HG03520 (cell line): Measurements from ENCODE around the gene AFAP1L2.

ENCODE experiments used
- ATAC-seq: cut with Tn5 transposase; IDR thresholded peaks from one replicate; pipeline ENCODE4 v1.9.1; 2021; ENCODE audit warnings: mild to moderate bottlenecking, moderate library complexity; ENCODE audit not compliant: unreplicated experiment

Gene AFAP1L2

GRCh38 chr10:114392112-114392835 is 12.0 kb downstream of the AFAP1L2 start:
- ATAC-seq: no peak

- ATAC-seq: no peak
These were observed 12.7 kb downstream of the AFAP1L2 start for GRCh38 chr10:114391599-114391998.

GRCh38 chr10:114389426-114389825 is 14.9 kb downstream of the AFAP1L2 start:
- no peak for ATAC-seq

- peak; percentile 72 for ATAC-seq
These were observed 16.0 kb downstream of the AFAP1L2 start for GRCh38 chr10:114388275-114388674.

- no peak for ATAC-seq
These were observed 16.5 kb downstream of the AFAP1L2 start for GRCh38 chr10:114387784-114388183.

- ATAC-seq: no peak
These were observed 17.9 kb downstream of the AFAP1L2 start for GRCh38 chr10:114386452-114386851.

- ATAC-seq: no peak
These were observed 18.7 kb downstream of the AFAP1L2 start for GRCh38 chr10:114385557-114385956.

GRCh38 chr10:114384601-114385000 is 19.7 kb downstream of the AFAP1L2 start:
- no peak for ATAC-seq

- ATAC-seq: no peak
These were observed 20.1 kb downstream of the AFAP1L2 start for GRCh38 chr10:114384181-114384580.

- ATAC-seq: no peak
These were observed 23.5 kb downstream of the AFAP1L2 start for GRCh38 chr10:114380797-114381196.

GRCh38 chr10:114380060-114380459 is 24.2 kb downstream of the AFAP1L2 start:
- ATAC-seq: no peak

- no peak for ATAC-seq
These were observed 24.7 kb downstream of the AFAP1L2 start for GRCh38 chr10:114379631-114380041.

GRCh38 chr10:114376523-114376922 is 27.8 kb downstream of the AFAP1L2 start:
- ATAC-seq: no peak

- ATAC-seq: no peak
These were observed 29.3 kb downstream of the AFAP1L2 start for GRCh38 chr10:114375047-114375446.

- ATAC-seq: no peak
These were observed 30.1 kb downstream of the AFAP1L2 start for GRCh38 chr10:114374053-114374791.

- no peak for ATAC-seq
These were observed 30.7 kb downstream of the AFAP1L2 start for GRCh38 chr10:114373631-114374030.

- ATAC-seq: no peak
These were observed 31.3 kb downstream of the AFAP1L2 start for GRCh38 chr10:114372995-114373394.

GRCh38 chr10:114372179-114372578 is 32.1 kb downstream of the AFAP1L2 start:
- ATAC-seq: no peak

- ATAC-seq: no peak
These were observed 33.3 kb downstream of the AFAP1L2 start for GRCh38 chr10:114370966-114371365.

- ATAC-seq: no peak
These were observed 34.1 kb downstream of the AFAP1L2 start for GRCh38 chr10:114370199-114370598.

- no peak for ATAC-seq
These were observed 36.3 kb downstream of the AFAP1L2 start for GRCh38 chr10:114368057-114368391.

- no peak for ATAC-seq
These were observed 36.8 kb downstream of the AFAP1L2 start for GRCh38 chr10:114367351-114368056.
